ENCODE data around the gene ACOT7. TPM values are rescaled to one million over a fixed set of nuclear protein-coding genes. Genes with fewer than 3 reads are reported as not detected.

ACOT7 gene
- total RNA-seq, 1 experiment from 2014 or later, result 70.2 TPM

- no peak overlapping the region for H3K27ac ChIP-seq
- no peak overlapping the region for H3K4me2 ChIP-seq
- H3K79me2 ChIP-seq (ENCODE audit: low read depth), result no peaks in the 10 kb centered on the region
- no peak overlapping the region for H3K4me3 ChIP-seq
- DNase-seq, result no peak
- ChIA-PET CTCF (interaction anchor here (0.5 kb wide), 1 partner anchor 59 kb away, joined by 8 read pairs; no protein-coding TSS in a partner anchor), POLR2A (ENCODE audit: unreplicated experiment) (no interaction called here)
- no peaks in the 10 kb centered on the region for H3F3A ChIP-seq (ENCODE audit: insufficient read depth, low read depth)
- no peak overlapping the region for H2AFZ ChIP-seq
- TF ChIP-seq CTCF (conservative IDR thresholded peaks at IDR 0.05) (no peak), EZH2 (IDR thresholded peaks at IDR 0.05; ENCODE audit: low read depth) (no peak)
- no peaks in the 10 kb centered on the region for H3K27me3 ChIP-seq (ENCODE audit: insufficient read depth, low read depth)
- intact Hi-C loops (cut with micrococcal nuclease; ENCODE audit: unreplicated experiment), result no loop called here
- H3K9me2 ChIP-seq (ENCODE audit: insufficient read depth), result no peaks in the 10 kb centered on the region
- H3K36me3 ChIP-seq (ENCODE audit: low read depth), result no peaks in the 10 kb centered on the region
- H4K20me1 ChIP-seq (ENCODE audit: insufficient read depth), result no peaks in the 10 kb centered on the region
- no peaks in the 10 kb centered on the region for H3K9me3 ChIP-seq (ENCODE audit: insufficient read depth, low read depth)
- no TSS peak for BruUV-seq (replicated peaks)
- no peaks in the 10 kb centered on the region for H3K4me1 ChIP-seq (replicated peaks; ENCODE audit: insufficient read depth)
These were observed 117.5 kb downstream of the ACOT7 start for GRCh38 chr1:6275826-6276782.

GRCh38 chr1:6274622-6275139 lies 118.9 kb downstream of the ACOT7 start:
- CTCF ChIA-PET, result no interaction called here
- TF ChIP-seq CTCF (conservative IDR thresholded peaks at IDR 0.05), result no peak
- TF ChIP-seq EZH2 (IDR thresholded peaks at IDR 0.05; ENCODE audit: low read depth), result no peak

GRCh38 chr1:6274102-6274501 lies 119.5 kb downstream of the ACOT7 start:
- no peaks in the 10 kb centered on the region for H3K36me3 ChIP-seq (ENCODE audit: low read depth)
- no peaks in the 10 kb centered on the region for H3K9me2 ChIP-seq (ENCODE audit: insufficient read depth)
- no peak overlapping the region for H3K4me2 ChIP-seq
- BruUV-seq (replicated peaks), result no TSS peak
- ChIA-PET CTCF (no interaction called here), POLR2A (ENCODE audit: unreplicated experiment) (no interaction called here)
- TF ChIP-seq CTCF (conservative IDR thresholded peaks at IDR 0.05) (no peak), EZH2 (IDR thresholded peaks at IDR 0.05; ENCODE audit: low read depth) (no peak)
- H4K20me1 ChIP-seq (ENCODE audit: insufficient read depth), result no peaks in the 10 kb centered on the region
- no peaks in the 10 kb centered on the region for H3F3A ChIP-seq (ENCODE audit: insufficient read depth, low read depth)
- no peak for DNase-seq
- no peaks in the 10 kb centered on the region for H3K27me3 ChIP-seq (ENCODE audit: insufficient read depth, low read depth)
- no peak overlapping the region for H3K4me3 ChIP-seq
- no peak overlapping the region for H3K27ac ChIP-seq
- H3K79me2 ChIP-seq (ENCODE audit: low read depth), result no peaks in the 10 kb centered on the region
- H3K9me3 ChIP-seq (ENCODE audit: insufficient read depth, low read depth), result no peaks in the 10 kb centered on the region
- H3K4me1 ChIP-seq (replicated peaks; ENCODE audit: insufficient read depth), result no peaks in the 10 kb centered on the region
- no peak overlapping the region for H2AFZ ChIP-seq
- intact Hi-C loops (cut with micrococcal nuclease; ENCODE audit: unreplicated experiment), result no loop called here

More at GRCh38 chr1:6274622-6275139, 118.9 kb downstream of the ACOT7 start:
- Histone ChIP-seq H3K4me1 (replicated peaks; ENCODE audit: insufficient read depth) (no peaks in the 10 kb centered on the region), H4K20me1 (ENCODE audit: insufficient read depth) (no peaks in the 10 kb centered on the region), H2AFZ (no peak overlapping the region), H3F3A (ENCODE audit: insufficient read depth, low read depth) (no peaks in the 10 kb centered on the region), H3K27ac (no peak overlapping the region), H3K79me2 (ENCODE audit: low read depth) (no peaks in the 10 kb centered on the region), H3K36me3 (ENCODE audit: low read depth) (no peaks in the 10 kb centered on the region), H3K4me3 (no peak overlapping the region), H3K9me3 (ENCODE audit: insufficient read depth, low read depth) (no peaks in the 10 kb centered on the region), H3K9me2 (ENCODE audit: insufficient read depth) (no peaks in the 10 kb centered on the region), H3K27me3 (ENCODE audit: insufficient read depth, low read depth) (no peaks in the 10 kb centered on the region), H3K4me2 (no peak overlapping the region)
- intact Hi-C loops (cut with micrococcal nuclease; ENCODE audit: unreplicated experiment), result no loop called here
- BruUV-seq (replicated peaks), result no TSS peak
- POLR2A ChIA-PET (ENCODE audit: unreplicated experiment), result no interaction called here
- no peak for DNase-seq
